C4-2B (cell line): ENCODE measurements around the gene RANBP17.

Experiments
- H3K27ac ChIP-seq: fragments of 450-650 bp; 2 replicates; pipeline ENCODE4 v1.5.1; 2017
- ZFX ChIP-seq: fragments of 450-650 bp; IDR thresholded peaks from 2 replicates; pipeline ENCODE4 v1.6.1; 2017
- TF ChIP-seq, protein P1 (sequence below): fragments of 450-650 bp; conservative IDR thresholded peaks from 2 replicates; pipeline ENCODE4 v1.5.1; 2017; ENCODE audit warnings: mild to moderate bottlenecking

RANBP17 gene

DNA sequence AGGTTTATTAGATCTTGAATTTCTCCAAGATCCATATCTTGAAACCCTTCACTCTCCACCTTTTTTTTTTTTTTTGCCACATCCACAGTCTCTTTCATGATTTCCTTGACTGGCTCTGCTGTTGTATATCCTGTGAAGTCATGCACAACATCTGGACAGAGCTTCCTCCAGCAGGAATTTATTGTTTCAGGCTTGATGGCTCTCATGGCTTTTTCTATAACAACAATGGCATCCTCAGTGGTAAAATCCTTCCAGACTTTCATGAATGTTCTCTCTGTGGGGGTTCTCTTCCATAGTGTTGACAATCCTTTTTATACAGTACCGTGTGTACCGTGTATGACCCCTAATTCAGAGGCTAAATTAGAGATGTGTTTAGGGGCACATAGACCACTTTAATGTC is 24.0 kb downstream of the RANBP17 start:
- no peak overlapping the region for H3K27ac ChIP-seq
- no peak for TF ChIP-seq ZFX
- TF ChIP-seq, protein P1, sequence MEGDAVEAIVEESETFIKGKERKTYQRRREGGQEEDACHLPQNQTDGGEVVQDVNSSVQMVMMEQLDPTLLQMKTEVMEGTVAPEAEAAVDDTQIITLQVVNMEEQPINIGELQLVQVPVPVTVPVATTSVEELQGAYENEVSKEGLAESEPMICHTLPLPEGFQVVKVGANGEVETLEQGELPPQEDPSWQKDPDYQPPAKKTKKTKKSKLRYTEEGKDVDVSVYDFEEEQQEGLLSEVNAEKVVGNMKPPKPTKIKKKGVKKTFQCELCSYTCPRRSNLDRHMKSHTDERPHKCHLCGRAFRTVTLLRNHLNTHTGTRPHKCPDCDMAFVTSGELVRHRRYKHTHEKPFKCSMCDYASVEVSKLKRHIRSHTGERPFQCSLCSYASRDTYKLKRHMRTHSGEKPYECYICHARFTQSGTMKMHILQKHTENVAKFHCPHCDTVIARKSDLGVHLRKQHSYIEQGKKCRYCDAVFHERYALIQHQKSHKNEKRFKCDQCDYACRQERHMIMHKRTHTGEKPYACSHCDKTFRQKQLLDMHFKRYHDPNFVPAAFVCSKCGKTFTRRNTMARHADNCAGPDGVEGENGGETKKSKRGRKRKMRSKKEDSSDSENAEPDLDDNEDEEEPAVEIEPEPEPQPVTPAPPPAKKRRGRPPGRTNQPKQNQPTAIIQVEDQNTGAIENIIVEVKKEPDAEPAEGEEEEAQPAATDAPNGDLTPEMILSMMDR = no peak

DNA sequence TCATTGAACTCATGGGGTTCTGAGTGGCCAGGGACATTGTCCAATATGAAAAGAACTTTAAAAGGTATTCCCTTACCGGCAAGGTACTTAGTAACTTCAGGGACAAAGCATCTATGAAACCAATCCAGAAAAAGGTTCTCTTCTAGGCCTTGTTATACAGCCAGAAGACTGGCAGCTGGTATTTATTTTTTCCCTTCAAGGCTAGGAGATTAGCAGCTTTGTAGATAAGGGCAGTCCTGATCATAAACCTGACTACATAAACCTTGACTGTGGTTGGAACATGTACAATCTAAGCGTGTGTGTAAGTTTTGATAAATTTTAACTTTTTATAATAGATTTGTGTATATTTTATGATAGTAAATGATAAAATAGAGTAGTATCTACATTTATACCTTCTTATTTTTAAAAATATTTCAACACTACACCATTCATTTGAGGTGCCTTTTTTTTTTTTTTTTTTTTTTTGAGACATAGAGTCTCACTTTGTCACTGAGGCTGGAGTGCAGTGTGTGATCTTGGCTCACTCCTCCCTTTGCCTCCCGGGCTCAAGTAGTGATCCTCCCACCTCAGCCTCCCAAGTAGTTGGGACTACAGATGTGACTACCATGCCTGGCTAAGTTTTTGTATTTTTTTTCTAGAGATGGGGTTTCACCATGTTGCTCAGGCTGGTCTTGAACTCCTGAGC is 24.5 kb downstream of the RANBP17 start:
- TF ChIP-seq ZFX = no peak
- TF ChIP-seq, protein P1 = no peak
- H3K27ac ChIP-seq = no peak overlapping the region

GRCh38 chr5:170892196-170892595 is 30.4 kb downstream of the RANBP17 start:
- no peak for TF ChIP-seq ZFX
- TF ChIP-seq, protein P1 = no peak
- no peak overlapping the region for H3K27ac ChIP-seq

DNA sequence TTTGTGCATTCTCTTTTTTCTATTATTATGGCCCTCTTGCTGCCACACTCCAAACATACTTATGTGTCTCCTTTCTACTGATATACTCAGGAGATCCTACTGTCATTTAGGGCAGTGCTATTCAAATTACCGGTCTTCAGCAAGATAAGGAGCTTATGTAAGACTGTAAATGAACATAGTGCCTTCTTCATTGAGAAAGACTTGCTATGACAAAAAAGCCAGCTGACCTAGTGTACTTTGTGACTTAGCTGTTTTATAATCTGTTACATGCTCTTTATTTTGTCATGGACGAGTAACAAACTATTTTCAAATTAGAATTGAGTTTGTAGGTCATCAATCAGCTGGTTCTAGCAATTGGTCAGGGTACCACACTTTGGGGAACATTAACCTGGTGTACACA is 32.8 kb downstream of the RANBP17 start:
- H3K27ac ChIP-seq = no peak overlapping the region
- TF ChIP-seq, protein P1 = no peak
- TF ChIP-seq ZFX = no peak

GRCh38 chr5:170896779-170897178 is 35.0 kb downstream of the RANBP17 start:
- TF ChIP-seq ZFX = no peak
- TF ChIP-seq, protein P1 = peak; percentile 59
- H3K27ac ChIP-seq = no peak overlapping the region

GRCh38 chr5:170903075-170903474 is 41.3 kb downstream of the RANBP17 start:
- TF ChIP-seq, protein P1 = no peak
- no peak for TF ChIP-seq ZFX
- no peak overlapping the region for H3K27ac ChIP-seq

- TF ChIP-seq, protein P1 = no peak
- no peak for TF ChIP-seq ZFX
- no peak overlapping the region for H3K27ac ChIP-seq
Measured at GRCh38 chr5:170907758-170908157, 45.9 kb downstream of the RANBP17 start.
